ENCODE measurements around the gene IL12RB2. TPM values are rescaled to one million over a fixed set of nuclear protein-coding genes. Genes with fewer than 3 reads are reported as not detected.

The IL12RB2 gene
- total RNA-seq, 6 experiments from 2014 or later: 0.12 to 1.3 (median 0.31) TPM

- TF ChIP-seq, protein P1, sequence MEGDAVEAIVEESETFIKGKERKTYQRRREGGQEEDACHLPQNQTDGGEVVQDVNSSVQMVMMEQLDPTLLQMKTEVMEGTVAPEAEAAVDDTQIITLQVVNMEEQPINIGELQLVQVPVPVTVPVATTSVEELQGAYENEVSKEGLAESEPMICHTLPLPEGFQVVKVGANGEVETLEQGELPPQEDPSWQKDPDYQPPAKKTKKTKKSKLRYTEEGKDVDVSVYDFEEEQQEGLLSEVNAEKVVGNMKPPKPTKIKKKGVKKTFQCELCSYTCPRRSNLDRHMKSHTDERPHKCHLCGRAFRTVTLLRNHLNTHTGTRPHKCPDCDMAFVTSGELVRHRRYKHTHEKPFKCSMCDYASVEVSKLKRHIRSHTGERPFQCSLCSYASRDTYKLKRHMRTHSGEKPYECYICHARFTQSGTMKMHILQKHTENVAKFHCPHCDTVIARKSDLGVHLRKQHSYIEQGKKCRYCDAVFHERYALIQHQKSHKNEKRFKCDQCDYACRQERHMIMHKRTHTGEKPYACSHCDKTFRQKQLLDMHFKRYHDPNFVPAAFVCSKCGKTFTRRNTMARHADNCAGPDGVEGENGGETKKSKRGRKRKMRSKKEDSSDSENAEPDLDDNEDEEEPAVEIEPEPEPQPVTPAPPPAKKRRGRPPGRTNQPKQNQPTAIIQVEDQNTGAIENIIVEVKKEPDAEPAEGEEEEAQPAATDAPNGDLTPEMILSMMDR (IDR thresholded peaks at IDR 0.05): no peak
- TF ChIP-seq POLR2A (IDR thresholded peaks at IDR 0.05): no peak
- H3K9me3 ChIP-seq: no peaks in the 10 kb centered on the region
- no peaks in the 10 kb centered on the region for H3K27me3 ChIP-seq
- ATAC-seq (no peak), DNase-seq (no peak)
- no peak overlapping the region for H3K4me3 ChIP-seq
- intact Hi-C loops (cut with DNase I): no loop called here
- 72% methylated on average over 5 of the region's 5 CpGs for WGBS (ENCODE audit: insufficient coverage, low coverage, low lambda C conversion rate, missing lambda C conversion rate)
- no peaks in the 10 kb centered on the region for H3K4me1 ChIP-seq
- H3K36me3 ChIP-seq: no peaks in the 10 kb centered on the region
- no peak overlapping the region for H3K27ac ChIP-seq
Measured at GRCh38 chr1:67274623-67275325, 32.9 kb upstream of the IL12RB2 start.

DNA sequence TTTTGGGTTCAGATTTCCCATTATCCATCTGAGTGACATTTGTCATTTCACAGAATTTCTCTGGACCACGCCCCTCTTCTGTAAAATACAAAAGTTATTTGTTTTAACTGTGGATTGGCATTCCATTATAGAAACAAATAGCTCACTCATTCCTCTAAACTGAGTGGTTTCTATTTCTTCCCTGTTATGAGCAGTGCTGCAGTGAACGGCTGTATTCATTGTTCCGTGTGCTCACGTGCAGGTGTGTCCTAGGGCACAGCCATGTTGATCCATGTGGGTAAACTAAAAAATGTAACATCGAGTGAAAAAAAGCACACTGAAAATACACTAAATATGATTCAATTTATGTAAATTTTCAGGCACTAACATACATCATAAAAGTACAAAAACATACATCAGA lies 27.0 kb upstream of the IL12RB2 start:
- ATAC-seq (no peak), DNase-seq (no peak)
- H3K9me3 ChIP-seq: no peaks in the 10 kb centered on the region
- H3K4me1 ChIP-seq: no peaks in the 10 kb centered on the region
- WGBS (ENCODE audit: insufficient coverage, low coverage, low lambda C conversion rate, missing lambda C conversion rate): 74% methylated on average over 5 of the region's 5 CpGs
- H3K27me3 ChIP-seq: no peaks in the 10 kb centered on the region
- no peak overlapping the region for H3K27ac ChIP-seq
- TF ChIP-seq POLR2A (IDR thresholded peaks at IDR 0.05): no peak
- TF ChIP-seq, protein P1 (IDR thresholded peaks at IDR 0.05): no peak
- no peaks in the 10 kb centered on the region for H3K36me3 ChIP-seq
- H3K4me3 ChIP-seq: no peak overlapping the region
- intact Hi-C loops (cut with DNase I): no loop called here

DNA sequence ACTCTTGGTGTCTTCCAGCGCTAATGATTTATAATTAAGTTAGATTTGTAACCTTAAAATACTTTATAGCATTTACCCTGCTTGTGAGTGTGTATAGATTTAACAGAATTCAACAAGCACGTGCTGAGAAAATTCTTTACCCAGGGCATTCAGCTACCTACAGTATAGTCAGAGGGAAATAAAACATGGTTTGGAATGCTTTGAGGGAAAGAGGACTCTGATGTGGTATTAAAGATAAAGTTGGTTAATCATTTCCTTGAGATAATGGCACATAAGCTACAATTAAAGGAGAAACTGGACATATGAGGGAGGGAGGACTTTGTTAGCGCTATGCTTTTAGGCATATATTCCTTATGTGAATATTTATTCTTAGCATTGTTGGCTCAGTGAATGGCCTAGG lies 26.4 kb upstream of the IL12RB2 start:
- no peak for ATAC-seq
- H3K9me3 ChIP-seq: no peaks in the 10 kb centered on the region
- H3K4me1 ChIP-seq: no peaks in the 10 kb centered on the region
- H3K27me3 ChIP-seq: no peaks in the 10 kb centered on the region
- no peak overlapping the region for H3K4me3 ChIP-seq
- no peak for TF ChIP-seq POLR2A (IDR thresholded peaks at IDR 0.05)
- TF ChIP-seq, protein P1 (IDR thresholded peaks at IDR 0.05): no peak
- WGBS (ENCODE audit: insufficient coverage, low coverage, low lambda C conversion rate, missing lambda C conversion rate): 72% methylated on average over 3 of the region's 3 CpGs
- H3K36me3 ChIP-seq: no peaks in the 10 kb centered on the region
- intact Hi-C loops (cut with DNase I): no loop called here
- no peak for DNase-seq
- no peak overlapping the region for H3K27ac ChIP-seq

- DNase-seq (no peak), ATAC-seq (no peak)
- no peaks in the 10 kb centered on the region for H3K27me3 ChIP-seq
- intact Hi-C loops (cut with DNase I): no loop called here
- TF ChIP-seq POLR2A (IDR thresholded peaks at IDR 0.05): no peak
- TF ChIP-seq, protein P1 (IDR thresholded peaks at IDR 0.05): no peak
- no peaks in the 10 kb centered on the region for H3K4me1 ChIP-seq
- no peaks in the 10 kb centered on the region for H3K36me3 ChIP-seq
- WGBS (ENCODE audit: insufficient coverage, low coverage, low lambda C conversion rate, missing lambda C conversion rate): 59% methylated on average over 6 of the region's 8 CpGs
- no peak overlapping the region for H3K4me3 ChIP-seq
- no peaks in the 10 kb centered on the region for H3K9me3 ChIP-seq
- H3K27ac ChIP-seq: no peak overlapping the region
Measured at GRCh38 chr1:67285780-67286488, 21.7 kb upstream of the IL12RB2 start.
